Epithelial cell of prostate (primary cell): Measurements from ENCODE around the gene DGCR8.
"Not testable (repeated sequence)": the region's sequence is repeated elsewhere in the genome, so short reads cannot be mapped to it uniquely, and the experiment has no call there.

Experiments
- DNase-seq: peaks from one replicate; pipeline ENCODE4 v3.0.0-alpha.2; 2011; ENCODE audit warnings: low read depth, low spot score
- H3K27ac ChIP-seq: fragments of 450-650 bp; 2 replicates; pipeline ENCODE4 v1.5.1; 2017; ENCODE audit warnings: mild to moderate bottlenecking

The DGCR8 gene

DNA sequence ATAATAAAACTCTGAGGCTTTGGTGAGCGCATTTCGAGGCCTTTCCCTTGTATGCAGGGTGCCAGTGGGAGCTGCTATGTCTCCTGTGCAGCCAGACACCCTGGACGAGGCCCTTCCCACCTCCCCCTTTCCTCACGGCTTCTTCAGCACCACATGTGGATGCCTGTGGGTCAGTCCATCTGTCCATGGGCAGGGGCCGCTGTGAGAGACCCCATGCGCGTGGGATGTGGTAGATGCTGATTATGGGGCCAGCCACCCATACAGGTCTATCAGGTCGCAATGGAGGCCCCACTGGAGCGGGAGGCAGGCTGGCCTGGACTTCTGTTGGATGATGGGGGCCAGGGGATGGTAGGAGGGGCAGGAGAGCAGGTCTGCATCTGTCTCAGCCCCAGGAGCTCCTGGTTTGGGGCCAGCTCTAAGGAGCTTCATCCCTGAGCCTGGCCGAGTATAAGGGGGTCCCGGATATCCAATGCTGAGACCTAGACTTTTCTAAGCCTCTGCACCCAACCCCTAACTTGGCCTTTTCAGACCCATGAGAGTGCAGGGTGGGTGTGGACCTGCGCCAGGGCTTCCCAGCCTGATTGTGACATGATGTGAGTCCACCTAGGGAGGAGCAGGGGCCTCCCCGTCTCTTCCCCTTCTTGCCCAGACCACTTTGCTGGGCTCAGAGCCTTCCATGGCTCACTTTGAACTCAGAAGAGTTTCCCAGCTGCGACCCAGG, 14.0 kb upstream of the DGCR8 start:
- no peak for DNase-seq
- H3K27ac ChIP-seq: no peak overlapping the region

- no peak overlapping the region for H3K27ac ChIP-seq
- no peak for DNase-seq
Observed at GRCh38 chr22:20066617-20067383, 13.2 kb upstream of the DGCR8 start.

- H3K27ac ChIP-seq: not testable (repeated sequence)
Observed at GRCh38 chr22:20067384-20067682, 12.7 kb upstream of the DGCR8 start.

GRCh38 chr22:20068640-20069039, 11.4 kb upstream of the DGCR8 start:
- H3K27ac ChIP-seq: no peak overlapping the region
- no peak for DNase-seq

More at GRCh38 chr22:20067384-20067682, 12.7 kb upstream of the DGCR8 start:
- DNase-seq: not testable (repeated sequence)

DNA sequence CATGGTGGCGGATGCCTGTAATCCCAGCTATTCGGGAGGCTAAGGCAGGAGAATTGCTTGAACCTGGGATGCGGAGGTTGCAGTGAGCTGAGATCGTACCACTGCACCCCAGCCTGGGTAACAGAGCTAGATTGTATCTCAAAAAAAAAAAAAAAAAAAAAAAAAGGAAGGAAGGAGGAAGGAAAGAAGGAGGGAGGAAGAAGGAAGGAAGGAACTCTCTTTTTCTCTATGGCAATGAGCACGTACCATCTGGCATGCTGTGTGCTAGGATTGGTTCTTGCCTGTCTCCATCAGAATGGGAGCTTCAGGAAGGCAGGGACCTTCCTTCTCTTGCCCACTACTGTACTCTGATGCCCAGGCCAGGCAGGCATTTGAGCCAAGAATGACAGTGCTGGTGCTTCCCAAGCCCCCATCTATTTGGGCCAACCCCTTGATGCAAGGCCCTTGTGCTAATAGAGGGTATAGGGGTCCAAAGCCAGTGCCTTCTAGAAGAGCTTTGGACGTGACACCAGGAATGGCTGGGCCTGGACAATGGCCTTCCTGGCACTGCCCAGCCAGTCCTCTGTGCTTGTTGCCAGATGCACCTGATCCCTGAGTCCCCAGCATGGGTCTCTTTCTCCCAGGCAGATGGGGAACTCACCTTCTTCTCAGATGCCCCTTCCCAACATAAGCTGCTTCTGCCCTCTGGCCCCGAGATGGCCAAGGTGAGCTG, 10.6 kb upstream of the DGCR8 start:
- H3K27ac ChIP-seq: no peak overlapping the region
- DNase-seq: no peak

GRCh38 chr22:20071524-20071972, 8.5 kb upstream of the DGCR8 start:
- no peak for DNase-seq

DNA sequence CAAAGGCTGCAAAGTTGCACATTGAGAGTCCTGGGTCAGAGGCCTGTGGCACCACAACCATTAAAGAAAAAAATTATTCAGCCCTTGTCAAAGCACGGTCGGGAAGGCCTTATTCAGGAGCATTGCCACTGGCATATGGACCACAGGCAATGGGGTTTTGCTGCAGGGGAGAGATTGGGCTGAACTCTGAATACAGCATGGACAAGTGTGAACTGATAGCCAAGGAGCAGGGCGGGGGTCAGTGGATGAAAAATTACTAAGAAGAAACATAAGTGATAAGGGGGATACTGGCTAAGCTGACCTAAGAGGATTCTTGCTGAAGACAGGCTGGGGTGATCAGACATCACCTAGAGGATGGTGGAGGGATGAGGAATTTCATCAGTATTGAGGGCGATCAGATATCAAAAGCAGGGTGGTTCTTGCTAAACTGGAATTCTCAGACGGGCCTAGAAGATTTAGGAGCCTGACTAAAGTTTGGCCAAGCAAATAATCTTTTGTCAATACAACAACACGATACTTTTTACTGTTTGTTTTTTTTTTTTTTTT, 3.3 kb upstream of the DGCR8 start:
- no peak overlapping the region for H3K27ac ChIP-seq

More at GRCh38 chr22:20071524-20071972, 8.5 kb upstream of the DGCR8 start:
- H3K27ac ChIP-seq: no peak overlapping the region

GRCh38 chr22:20080445-20080775, 369 bp downstream of the DGCR8 start:
- H3K27ac ChIP-seq: peak overlapping the region; percentile 92
- no peak for DNase-seq

More for the DNA sequence above, 3.3 kb upstream of the DGCR8 start:
- no peak for DNase-seq

- H3K27ac ChIP-seq: peak overlapping the region; percentile 92
- no peak for DNase-seq
Observed at GRCh38 chr22:20080776-20081654, 974 bp downstream of the DGCR8 start.

- H3K27ac ChIP-seq: no peak overlapping the region
- no peak for DNase-seq
Observed at GRCh38 chr22:20083157-20083890, 3.3 kb downstream of the DGCR8 start.

DNA sequence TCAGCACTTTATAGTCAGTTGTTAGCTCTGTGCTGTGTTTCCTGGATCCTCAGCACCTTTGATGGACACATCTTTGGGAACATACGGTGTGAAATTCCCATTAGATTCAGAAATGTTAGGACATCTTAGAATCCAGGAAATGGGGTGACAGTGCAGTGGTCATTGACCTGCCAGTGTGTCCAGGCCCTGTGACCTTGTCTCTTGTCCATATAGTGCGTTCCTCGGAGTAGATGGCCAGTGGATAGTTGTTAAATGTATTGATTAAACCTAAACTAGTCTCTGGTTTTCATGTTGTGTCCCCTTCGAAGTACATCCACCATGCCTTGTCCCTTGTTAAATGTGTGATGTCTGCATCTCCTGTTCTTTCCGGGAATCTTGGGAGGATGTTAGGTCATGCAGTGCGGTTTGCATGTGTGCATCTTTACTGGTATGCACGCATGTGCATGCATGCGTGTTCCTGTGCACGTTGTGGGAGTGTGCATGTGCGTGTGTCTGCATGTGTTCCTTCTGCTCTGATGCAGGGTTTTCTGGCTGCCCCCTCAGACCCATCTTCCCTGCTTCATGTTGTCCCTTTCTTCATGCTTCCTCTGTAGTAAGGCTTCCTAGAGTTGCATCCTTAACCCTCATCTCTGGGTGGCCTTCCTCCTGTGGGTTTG, 4.0 kb downstream of the DGCR8 start:
- no peak overlapping the region for H3K27ac ChIP-seq
- DNase-seq: no peak

GRCh38 chr22:20084547-20085413, 4.7 kb downstream of the DGCR8 start:
- no peak overlapping the region for H3K27ac ChIP-seq
- DNase-seq: no peak

GRCh38 chr22:20085651-20086050, 5.6 kb downstream of the DGCR8 start:
- no peak overlapping the region for H3K27ac ChIP-seq
- DNase-seq: no peak

GRCh38 chr22:20086101-20086599, 6.1 kb downstream of the DGCR8 start:
- H3K27ac ChIP-seq: no peak overlapping the region
- no peak for DNase-seq

- H3K27ac ChIP-seq: no peak overlapping the region
- DNase-seq: no peak
Observed at GRCh38 chr22:20086763-20087162, 6.7 kb downstream of the DGCR8 start.

DNA sequence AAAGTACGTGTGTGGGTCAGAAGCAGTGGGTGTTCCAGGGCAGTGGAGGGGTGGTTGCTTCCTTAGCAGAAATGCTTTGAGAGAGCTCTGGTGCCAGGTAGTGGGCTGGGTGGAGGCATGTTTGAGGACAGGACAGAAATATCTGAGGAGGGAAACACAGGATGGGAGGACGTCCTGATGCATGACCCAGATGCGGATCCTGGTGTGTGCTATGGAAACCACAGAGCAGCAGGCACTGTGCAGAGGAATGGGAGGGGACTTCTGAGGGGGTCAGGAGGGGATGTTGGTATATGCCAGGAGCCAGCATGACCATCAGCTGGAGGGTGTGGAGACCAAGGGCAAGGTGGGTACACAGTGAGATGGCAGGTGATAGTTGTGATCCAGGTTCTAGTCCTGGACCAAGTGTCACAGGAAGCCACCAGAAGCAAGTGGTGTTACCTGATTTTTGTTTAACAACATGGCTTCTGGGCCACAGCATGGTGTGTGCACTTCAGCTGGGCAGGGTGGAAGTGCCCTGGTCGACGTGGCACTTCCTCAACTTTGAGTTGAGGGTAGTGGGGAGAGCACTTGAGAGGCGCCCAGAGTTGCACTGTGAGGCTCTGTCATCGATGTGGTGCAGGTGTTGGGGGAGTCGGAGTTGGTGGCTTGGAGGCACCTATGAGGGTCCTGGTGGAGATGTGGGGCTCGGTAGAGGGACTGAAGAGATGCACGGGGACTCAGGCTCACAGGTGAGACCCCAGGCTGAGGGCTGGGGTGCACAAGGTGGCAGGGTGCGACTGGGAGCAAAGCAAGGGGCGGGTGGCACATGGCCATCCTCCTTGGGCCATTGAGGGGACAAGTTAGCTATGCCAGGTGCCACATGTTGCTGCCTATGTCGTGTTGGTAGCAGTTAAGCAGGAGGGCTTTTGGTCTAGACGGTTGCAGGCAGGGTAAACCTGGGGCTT, 7.5 kb downstream of the DGCR8 start:
- no peak for DNase-seq

GRCh38 chr22:20088263-20088648, 8.2 kb downstream of the DGCR8 start:
- no peak overlapping the region for H3K27ac ChIP-seq
- DNase-seq: no peak

More for the DNA sequence above, 7.5 kb downstream of the DGCR8 start:
- H3K27ac ChIP-seq: no peak overlapping the region
